HepG2 (cell line): ENCODE data around the gene CDK1. TPM values are rescaled to one million over a fixed set of nuclear protein-coding genes. Genes with fewer than 3 reads are reported as not detected.

Source experiments
- ATAC-seq: fragments of 200-7000 bp; cut with Tn5 transposase; 3 replicates; pipeline ENCODE4 v1.9.1; 2020; ENCODE audit warnings: mild to moderate bottlenecking, moderate library complexity
- BruUV-seq: library from RNA; stranded (reverse); fragments of 400-500 nt; replicated peaks from 2 replicates; lab custom pipeline; 2021; lab: Mats Ljungman, UMichigan
- CTCF ChIA-PET: fragments of 300-600 bp; formaldehyde crosslinking; extraction: SDS; loops from one replicate; lab custom pipeline; 2021; ENCODE audit warnings: low total read pairs, inconsistent platforms, low intra/inter-chr PET ratio; lab: Yijun Ruan, JAX
- POLR2A ChIA-PET: fragments of 350-600 bp; sonication (Branson Sonifier 250); formaldehyde crosslinking; loops from one replicate; lab custom pipeline; 2020; ENCODE audit warnings: antibody characterized with exemption, inconsistent platforms; lab: Yijun Ruan, JAX
- DNase-seq: peaks from one replicate; pipeline ENCODE4 v3.0.0-alpha.2; 2015; ENCODE audit warnings: low spot score
- FAIRE-seq: peaks from 3 replicates; lab custom pipeline; 2011; peaks lifted over from hg19 to GRCh38; lab: Jason Lieb, UNC
- H2AFZ ChIP-seq: one replicate; pipeline ENCODE4 v1.6.1; 2011; ENCODE audit warnings: low read length, inconsistent platforms
- H3K27ac ChIP-seq: fragments of 300-600 bp; 3 replicates; pipeline ENCODE4 v1.8.0; 2011; ENCODE audit warnings: mixed run types, mild to moderate bottlenecking, mixed read lengths, low read length, inconsistent platforms; ENCODE audit not compliant: insufficient read depth; ENCODE audit errors: extremely low read length
- H3K27me3 ChIP-seq, 2 experiments: fragments of 200-600 bp in 1 of 2; 2 replicates in 1 of 2; 3 replicates in 1 of 2; pipeline versions ENCODE4 v1.6.0 to v1.8.0; 2011; ENCODE audit warnings: low read length in 2 of 2, mild to moderate bottlenecking in 2 of 2, moderate library complexity in 2 of 2, inconsistent platforms in 1 of 2; ENCODE audit not compliant: insufficient read depth in 2 of 2, control insufficient read depth in 1 of 2
- H3K36me3 ChIP-seq, 2 experiments: fragments of 200-600 bp in 1 of 2; replicated peaks in 1 of 2; 2 replicates in 1 of 2; 3 replicates in 1 of 2; pipeline versions ENCODE4 v1.5.1 to v1.8.0; 2011; ENCODE audit warnings: low read length in 2 of 2, inconsistent platforms in 1 of 2; ENCODE audit not compliant: insufficient read depth in 2 of 2, control insufficient read depth in 1 of 2
- H3K4me1 ChIP-seq: 2 replicates; pipeline ENCODE4 v1.5.1; 2012; ENCODE audit warnings: low read length, inconsistent platforms; ENCODE audit not compliant: insufficient read depth
- H3K4me2 ChIP-seq: 2 replicates; pipeline ENCODE4 v1.6.0; 2011; ENCODE audit warnings: low read depth, low read length, inconsistent platforms
- H3K4me3 ChIP-seq, 3 experiments: fragments of 200-600 bp in 1 of 3; sonication (generic), shearing (Covaris generic) in 1 of 3; replicated peaks in 1 of 3; 2 replicates each; pipeline ENCODE4 v1.5.1; 2011 to 2016; ENCODE audit warnings: low read length in 3 of 3, inconsistent platforms in 2 of 3, low read depth in 2 of 3, mild to moderate bottlenecking in 2 of 3, control low read depth in 1 of 3, mixed read lengths in 1 of 3; ENCODE audit not compliant: insufficient read depth in 1 of 3
- H3K79me2 ChIP-seq: one replicate; pipeline ENCODE4 v1.6.1; 2011; ENCODE audit warnings: low read length, inconsistent platforms; ENCODE audit not compliant: insufficient read depth
- H3K9ac ChIP-seq: 2 replicates; pipeline ENCODE4 v1.6.0; 2011; ENCODE audit warnings: mild to moderate bottlenecking, low read depth, low read length, inconsistent platforms; ENCODE audit not compliant: insufficient read depth
- H3K9me3 ChIP-seq: 2 replicates; pipeline ENCODE4 v1.5.1; 2012; ENCODE audit warnings: mild to moderate bottlenecking, low read length
- H4K20me1 ChIP-seq: 2 replicates; pipeline ENCODE4 v1.6.0; 2011; ENCODE audit warnings: inconsistent platforms, mild to moderate bottlenecking, low read length, moderate library complexity; ENCODE audit not compliant: insufficient read depth
- EZH2 ChIP-seq: conservative IDR thresholded peaks from 2 replicates; pipeline ENCODE4 v1.6.1; 2012; ENCODE audit warnings: mild to moderate bottlenecking, low read depth, low read length, moderate library complexity
- FOXC1 ChIP-seq: sonication (generic); formaldehyde crosslinking; IDR thresholded peaks from 2 replicates; pipeline ENCODE4 v1.8.0; 2022; ENCODE audit warnings: mild to moderate bottlenecking, missing genetic modification reagents, borderline replicate concordance
- KLF6 ChIP-seq: IDR thresholded peaks from 2 replicates; pipeline ENCODE4 v1.8.0; 2016; ENCODE audit warnings: missing biosample characterization, missing genetic modification reagents
- MTF1 ChIP-seq: sonication (generic); formaldehyde crosslinking; IDR thresholded peaks from 2 replicates; pipeline ENCODE4 v1.5.0; 2020; ENCODE audit warnings: missing genetic modification reagents
- SAP130 ChIP-seq: IDR thresholded peaks from 2 replicates; pipeline ENCODE4 v1.6.1; 2016; ENCODE audit warnings: low read depth
- SMAD3 ChIP-seq: sonication (generic); formaldehyde crosslinking; IDR thresholded peaks from 2 replicates; pipeline ENCODE4 v1.4.0; 2020; ENCODE audit warnings: missing genetic modification reagents
- ZNF841 ChIP-seq: sonication (generic); formaldehyde crosslinking; IDR thresholded peaks from 2 replicates; pipeline ENCODE4 v1.8.1; 2023; ENCODE audit warnings: missing genetic modification reagents, borderline replicate concordance
- ZNF878 ChIP-seq: sonication (generic); formaldehyde crosslinking; IDR thresholded peaks from 2 replicates; pipeline ENCODE4 v1.8.1; 2023; ENCODE audit warnings: mild to moderate bottlenecking, missing genetic modification reagents, moderate library complexity
- ZSCAN25 ChIP-seq: sonication (generic); formaldehyde crosslinking; IDR thresholded peaks from 2 replicates; pipeline ENCODE4 v1.8.0; 2022; ENCODE audit warnings: mild to moderate bottlenecking, missing genetic modification reagents
- WGBS: methylation state at CpG from one replicate; pipeline ENCODE4 v1.1.6; 2017; ENCODE audit warnings: low lambda C conversion rate; 5-methylcytosine and 5-hydroxymethylcytosine counted together
- in situ Hi-C: cut with HindIII; loops from 2 replicates; pipeline ENCODE4 v1.10.0; 2017; ENCODE audit warnings: low pct_unique_long_range_greater_than_20kb; ENCODE audit not compliant: extremely low pct_ligation_motif_present
- intact Hi-C: fragments of 100-400 bp; cut with micrococcal nuclease; formaldehyde crosslinking; loops from one replicate; pipeline ENCODE4 v1.10.0; 2022; ENCODE audit not compliant: unreplicated experiment
- polyA plus RNA-seq, 8 experiments: library from polyadenylated mRNA; depleted of rRNA in 3 of 8; stranded (reverse) in 7 of 8; unstranded in 1 of 8; fragments of >200 nt; fragmentation: Illumina TruSeq in 4 of 8; extraction: Trizol in 4 of 8; gene quantifications; 2 replicates each; pipeline versions ENCODE4 v1.2.1 to v1.2.3, GENCODE V29; 2011 to 2016; ENCODE audit warnings: low read depth in 4 of 8, missing spikeins in 1 of 8, mixed read lengths in 1 of 8; ENCODE audit not compliant: insufficient read depth in 1 of 8
- total RNA-seq, 5 experiments: library from RNA; depleted of rRNA; stranded (reverse); fragments of >200 nt; fragmentation: Illumina TruSeq; extraction: Trizol; gene quantifications; 2 replicates each; pipeline ENCODE4 v1.2.3, GENCODE V29; 2016; ENCODE audit warnings: low read depth in 1 of 5
- TF ChIP-seq, protein P1 (sequence below): sonication (generic); formaldehyde crosslinking; IDR thresholded peaks from 2 replicates; pipeline ENCODE4 v1.4.0; 2020; ENCODE audit warnings: mild to moderate bottlenecking, missing genetic modification reagents, borderline replicate concordance
- TF ChIP-seq, protein P2 (sequence below): sonication (generic); formaldehyde crosslinking; IDR thresholded peaks from 2 replicates; pipeline ENCODE4 v1.4.0; 2020; ENCODE audit warnings: missing genetic modification reagents
- TF ChIP-seq, protein P3 (sequence below): sonication (generic); formaldehyde crosslinking; IDR thresholded peaks from 2 replicates; pipeline ENCODE4 v1.4.0; 2020; ENCODE audit warnings: mild to moderate bottlenecking, missing genetic modification reagents
- TF ChIP-seq, protein P4 (sequence below): sonication (generic); formaldehyde crosslinking; IDR thresholded peaks from 2 replicates; pipeline ENCODE4 v1.5.1; 2020; ENCODE audit warnings: missing genetic modification reagents, mild to moderate bottlenecking, borderline replicate concordance

The CDK1 gene
- total and polyA plus RNA-seq, 2 of the 13 experiments (the other 11 are each of a cell fraction or from before 2014, with no cell fraction given): 42.6 to 132 TPM

DNA sequence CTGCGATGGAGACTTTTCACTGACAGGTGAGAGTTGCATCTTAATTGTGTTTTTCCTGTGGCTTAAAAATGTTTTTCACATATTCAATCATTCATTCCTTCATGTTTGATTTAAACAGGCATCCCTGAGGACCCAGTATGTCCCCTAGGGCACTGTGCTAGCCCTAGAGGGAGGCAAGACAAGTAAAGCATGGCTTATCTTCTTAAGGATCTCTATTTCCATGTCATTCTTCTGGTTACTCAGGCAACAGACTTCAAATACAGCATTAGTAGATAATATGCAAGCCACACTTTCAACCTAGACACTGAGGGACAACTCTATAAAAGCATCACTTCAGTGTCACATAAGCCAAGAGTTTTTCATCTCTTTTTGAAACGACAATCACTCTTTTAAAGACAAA lies 29.2 kb downstream of the CDK1 start:
- no peak for DNase-seq
- POLR2A ChIA-PET: no interaction called here

DNA sequence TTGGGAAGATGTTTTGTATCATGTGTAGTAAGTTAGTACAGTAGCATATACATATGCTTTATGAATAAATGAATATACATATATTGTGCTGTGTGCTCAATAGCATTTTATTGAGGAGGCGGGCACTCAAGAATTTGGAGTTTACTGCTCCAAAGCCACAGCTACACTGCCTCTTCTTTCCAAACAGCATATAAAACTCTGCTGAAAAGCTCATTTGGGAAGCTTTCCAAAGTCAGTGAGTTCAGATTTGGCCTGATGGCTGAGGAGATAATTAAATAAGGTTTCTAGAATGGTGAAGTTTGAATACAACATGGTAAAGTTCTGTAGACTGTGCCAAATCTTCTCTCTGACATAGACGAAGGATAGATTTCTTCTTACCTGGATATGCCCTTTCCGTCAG lies 29.8 kb downstream of the CDK1 start:
- Histone ChIP-seq H3K36me3 (no peaks in the 10 kb centered on the region), H2AFZ (no peak overlapping the region), H3K4me3 (no peak overlapping the region), H3K27me3 (no peaks in the 10 kb centered on the region), H3K79me2 (no peaks in the 10 kb centered on the region), H3K4me1 (peaks cover 9% of the 10 kb centered on the region; the same call in 1 of the 2 replicates), H3K27ac (no peak overlapping the region), H3K9ac (no peak overlapping the region), H4K20me1 (no peaks in the 10 kb centered on the region), H3K4me2 (no peak overlapping the region), H3K9me3 (no peaks in the 10 kb centered on the region)
- intact Hi-C loops (no loop called here), in situ Hi-C loops (loop anchor here (25.0 kb wide), 1 partner anchor 804 kb away; no protein-coding TSS in a partner anchor)
- ATAC-seq (no peak), DNase-seq (no peak), FAIRE-seq (no peak)
- no TSS peak for BruUV-seq
- POLR2A ChIA-PET: no interaction called here
- CTCF ChIA-PET: no interaction called here
- 75% methylated on average over 3 of the region's 3 CpGs for WGBS
- TF ChIP-seq, protein P1, sequence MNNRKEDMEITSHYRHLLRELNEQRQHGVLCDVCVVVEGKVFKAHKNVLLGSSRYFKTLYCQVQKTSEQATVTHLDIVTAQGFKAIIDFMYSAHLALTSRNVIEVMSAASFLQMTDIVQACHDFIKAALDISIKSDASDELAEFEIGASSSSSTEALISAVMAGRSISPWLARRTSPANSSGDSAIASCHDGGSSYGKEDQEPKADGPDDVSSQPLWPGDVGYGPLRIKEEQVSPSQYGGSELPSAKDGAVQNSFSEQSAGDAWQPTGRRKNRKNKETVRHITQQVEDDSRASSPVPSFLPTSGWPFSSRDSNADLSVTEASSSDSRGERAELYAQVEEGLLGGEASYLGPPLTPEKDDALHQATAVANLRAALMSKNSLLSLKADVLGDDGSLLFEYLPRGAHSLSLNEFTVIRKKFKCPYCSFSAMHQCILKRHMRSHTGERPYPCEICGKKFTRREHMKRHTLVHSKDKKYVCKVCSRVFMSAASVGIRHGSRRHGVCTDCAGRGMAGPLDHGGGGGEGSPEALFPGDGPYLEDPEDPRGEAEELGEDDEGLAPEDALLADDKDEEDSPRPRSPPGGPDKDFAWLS (CRISPR knock-in tag): no peak
- TF ChIP-seq, protein P2, sequence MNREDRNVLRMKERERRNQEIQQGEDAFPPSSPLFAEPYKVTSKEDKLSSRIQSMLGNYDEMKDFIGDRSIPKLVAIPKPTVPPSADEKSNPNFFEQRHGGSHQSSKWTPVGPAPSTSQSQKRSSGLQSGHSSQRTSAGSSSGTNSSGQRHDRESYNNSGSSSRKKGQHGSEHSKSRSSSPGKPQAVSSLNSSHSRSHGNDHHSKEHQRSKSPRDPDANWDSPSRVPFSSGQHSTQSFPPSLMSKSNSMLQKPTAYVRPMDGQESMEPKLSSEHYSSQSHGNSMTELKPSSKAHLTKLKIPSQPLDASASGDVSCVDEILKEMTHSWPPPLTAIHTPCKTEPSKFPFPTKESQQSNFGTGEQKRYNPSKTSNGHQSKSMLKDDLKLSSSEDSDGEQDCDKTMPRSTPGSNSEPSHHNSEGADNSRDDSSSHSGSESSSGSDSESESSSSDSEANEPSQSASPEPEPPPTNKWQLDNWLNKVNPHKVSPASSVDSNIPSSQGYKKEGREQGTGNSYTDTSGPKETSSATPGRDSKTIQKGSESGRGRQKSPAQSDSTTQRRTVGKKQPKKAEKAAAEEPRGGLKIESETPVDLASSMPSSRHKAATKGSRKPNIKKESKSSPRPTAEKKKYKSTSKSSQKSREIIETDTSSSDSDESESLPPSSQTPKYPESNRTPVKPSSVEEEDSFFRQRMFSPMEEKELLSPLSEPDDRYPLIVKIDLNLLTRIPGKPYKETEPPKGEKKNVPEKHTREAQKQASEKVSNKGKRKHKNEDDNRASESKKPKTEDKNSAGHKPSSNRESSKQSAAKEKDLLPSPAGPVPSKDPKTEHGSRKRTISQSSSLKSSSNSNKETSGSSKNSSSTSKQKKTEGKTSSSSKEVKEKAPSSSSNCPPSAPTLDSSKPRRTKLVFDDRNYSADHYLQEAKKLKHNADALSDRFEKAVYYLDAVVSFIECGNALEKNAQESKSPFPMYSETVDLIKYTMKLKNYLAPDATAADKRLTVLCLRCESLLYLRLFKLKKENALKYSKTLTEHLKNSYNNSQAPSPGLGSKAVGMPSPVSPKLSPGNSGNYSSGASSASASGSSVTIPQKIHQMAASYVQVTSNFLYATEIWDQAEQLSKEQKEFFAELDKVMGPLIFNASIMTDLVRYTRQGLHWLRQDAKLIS: no peak
- TF ChIP-seq, protein P3, sequence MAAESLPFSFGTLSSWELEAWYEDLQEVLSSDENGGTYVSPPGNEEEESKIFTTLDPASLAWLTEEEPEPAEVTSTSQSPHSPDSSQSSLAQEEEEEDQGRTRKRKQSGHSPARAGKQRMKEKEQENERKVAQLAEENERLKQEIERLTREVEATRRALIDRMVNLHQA (CRISPR knock-in tag): no peak
- no peak for TF ChIP-seq KLF6
- no peak for TF ChIP-seq FOXC1 (CRISPR knock-in tag)
- no peak for TF ChIP-seq ZNF841
- no peak for TF ChIP-seq MTF1 (CRISPR knock-in tag)
- no peak for TF ChIP-seq SMAD3 (CRISPR knock-in tag)
- no peak for TF ChIP-seq ZSCAN25 (CRISPR knock-in tag)
- TF ChIP-seq ZNF878 (CRISPR knock-in tag): no peak

More for the DNA sequence above, 29.2 kb downstream of the CDK1 start:
- BruUV-seq: no TSS peak
- Histone ChIP-seq H2AFZ (no peak overlapping the region), H4K20me1 (no peaks in the 10 kb centered on the region), H3K4me1 (peaks cover 11% of the 10 kb centered on the region), H3K27ac (no peak overlapping the region), H3K27me3 (no peaks in the 10 kb centered on the region), H3K36me3 (no peaks in the 10 kb centered on the region), H3K4me2 (no peak overlapping the region), H3K4me3 (no peak overlapping the region), H3K9ac (no peak overlapping the region), H3K9me3 (no peaks in the 10 kb centered on the region), H3K79me2 (no peaks in the 10 kb centered on the region)
- intact Hi-C loops (no loop called here), in situ Hi-C loops (loop anchor here (25.0 kb wide), 1 partner anchor 805 kb away; no protein-coding TSS in a partner anchor)
- 55% methylated on average over 2 of the region's 2 CpGs for WGBS
- ATAC-seq (no peak), FAIRE-seq (no peak)
- CTCF ChIA-PET: no interaction called here
- TF ChIP-seq SAP130 (CRISPR knock-in tag) (no peak), EZH2 (no peak), ZNF878 (CRISPR knock-in tag) (no peak)
- TF ChIP-seq, protein P4, sequence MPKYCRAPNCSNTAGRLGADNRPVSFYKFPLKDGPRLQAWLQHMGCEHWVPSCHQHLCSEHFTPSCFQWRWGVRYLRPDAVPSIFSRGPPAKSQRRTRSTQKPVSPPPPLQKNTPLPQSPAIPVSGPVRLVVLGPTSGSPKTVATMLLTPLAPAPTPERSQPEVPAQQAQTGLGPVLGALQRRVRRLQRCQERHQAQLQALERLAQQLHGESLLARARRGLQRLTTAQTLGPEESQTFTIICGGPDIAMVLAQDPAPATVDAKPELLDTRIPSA (CRISPR knock-in tag): no peak
